ENCODE measurements around the gene SCAI.

SCAI gene

GRCh38 chr9:125088752-125089151 lies 54.6 kb downstream of the SCAI start:
- TF ChIP-seq CEBPB (IDR thresholded peaks at IDR 0.05) (no peak), EGR1 (IDR thresholded peaks at IDR 0.05) (no peak), REST (IDR thresholded peaks at IDR 0.05; ENCODE audit: low read depth) (no peak), EP300 (IDR thresholded peaks at IDR 0.05; ENCODE audit: borderline replicate concordance) (no peak), NFIC (IDR thresholded peaks at IDR 0.05) (no peak), ZBTB7A (IDR thresholded peaks at IDR 0.05; ENCODE audit: low read depth) (no peak), MAX (IDR thresholded peaks at IDR 0.05) (no peak), TCF12 (IDR thresholded peaks at IDR 0.05; ENCODE audit: low read depth) (no peak), TAF1 (IDR thresholded peaks at IDR 0.05; ENCODE audit: low read depth) (no peak), YY1 (IDR thresholded peaks at IDR 0.05; ENCODE audit: low read depth) (no peak)
- TF ChIP-seq, protein P1, sequence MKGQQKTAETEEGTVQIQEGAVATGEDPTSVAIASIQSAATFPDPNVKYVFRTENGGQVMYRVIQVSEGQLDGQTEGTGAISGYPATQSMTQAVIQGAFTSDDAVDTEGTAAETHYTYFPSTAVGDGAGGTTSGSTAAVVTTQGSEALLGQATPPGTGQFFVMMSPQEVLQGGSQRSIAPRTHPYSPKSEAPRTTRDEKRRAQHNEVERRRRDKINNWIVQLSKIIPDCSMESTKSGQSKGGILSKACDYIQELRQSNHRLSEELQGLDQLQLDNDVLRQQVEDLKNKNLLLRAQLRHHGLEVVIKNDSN (IDR thresholded peaks at IDR 0.05), result no peak

- TF ChIP-seq, protein P1 (IDR thresholded peaks at IDR 0.05), result no peak
- TF ChIP-seq FOXM1 (IDR thresholded peaks at IDR 0.05; ENCODE audit: borderline replicate concordance, low read depth), result no peak
- no peak for TF ChIP-seq TAF1 (IDR thresholded peaks at IDR 0.05; ENCODE audit: low read depth)
- no peak for TF ChIP-seq YY1 (IDR thresholded peaks at IDR 0.05; ENCODE audit: low read depth)
- TF ChIP-seq TEAD4 (IDR thresholded peaks at IDR 0.05), result no peak
- no peak for TF ChIP-seq CEBPB (IDR thresholded peaks at IDR 0.05)
Observed at GRCh38 chr9:125085703-125086477, 57.4 kb downstream of the SCAI start.

GRCh38 chr9:125079931-125080330 lies 63.4 kb downstream of the SCAI start:
- no peak for TF ChIP-seq YY1 (IDR thresholded peaks at IDR 0.05; ENCODE audit: low read depth)
- no peak for TF ChIP-seq TCF12 (IDR thresholded peaks at IDR 0.05; ENCODE audit: low read depth)
- TF ChIP-seq REST (IDR thresholded peaks at IDR 0.05; ENCODE audit: low read depth), result no peak
- no peak for TF ChIP-seq RAD21 (IDR thresholded peaks at IDR 0.05; ENCODE audit: low read depth)
- TF ChIP-seq TEAD4 (IDR thresholded peaks at IDR 0.05), result no peak
- no peak for TF ChIP-seq ZBTB7A (IDR thresholded peaks at IDR 0.05; ENCODE audit: low read depth)
- no peak for TF ChIP-seq EP300 (IDR thresholded peaks at IDR 0.05; ENCODE audit: borderline replicate concordance)
- TF ChIP-seq NFIC (IDR thresholded peaks at IDR 0.05), result no peak
- TF ChIP-seq CREB1 (IDR thresholded peaks at IDR 0.05; ENCODE audit: low read depth), result no peak
- TF ChIP-seq, protein P1 (IDR thresholded peaks at IDR 0.05), result no peak
- TF ChIP-seq FOXM1 (IDR thresholded peaks at IDR 0.05; ENCODE audit: borderline replicate concordance, low read depth), result no peak
- no peak for TF ChIP-seq TAF1 (IDR thresholded peaks at IDR 0.05; ENCODE audit: low read depth)
- TF ChIP-seq CEBPB (IDR thresholded peaks at IDR 0.05), result no peak
- TF ChIP-seq EGR1 (IDR thresholded peaks at IDR 0.05), result no peak
- TF ChIP-seq MAX (IDR thresholded peaks at IDR 0.05), result no peak

DNA sequence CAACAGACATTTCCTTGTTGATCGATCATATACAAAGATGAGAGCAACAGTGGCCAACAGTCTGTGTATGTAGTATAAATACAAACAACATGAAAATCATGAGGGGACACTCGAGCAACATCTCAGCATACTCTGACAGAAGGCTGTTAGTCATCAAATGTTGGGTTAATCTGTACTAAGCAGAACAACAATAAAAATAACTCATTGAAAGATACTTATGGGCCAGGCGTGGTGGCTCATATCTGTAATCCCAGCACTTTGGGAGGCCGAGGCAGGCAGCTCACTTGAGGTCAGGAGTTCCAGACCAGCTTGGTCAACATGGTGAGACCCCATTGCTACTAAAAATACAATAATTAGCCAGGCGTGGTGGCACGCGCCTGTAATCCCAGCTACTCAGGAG lies 67.3 kb downstream of the SCAI start:
- TF ChIP-seq REST (IDR thresholded peaks at IDR 0.05; ENCODE audit: low read depth), result no peak
- TF ChIP-seq TAF1 (IDR thresholded peaks at IDR 0.05; ENCODE audit: low read depth), result no peak
- no peak for TF ChIP-seq FOXM1 (IDR thresholded peaks at IDR 0.05; ENCODE audit: borderline replicate concordance, low read depth)
- no peak for TF ChIP-seq TEAD4 (IDR thresholded peaks at IDR 0.05)
- TF ChIP-seq YY1 (IDR thresholded peaks at IDR 0.05; ENCODE audit: low read depth), result no peak
- no peak for TF ChIP-seq MAX (IDR thresholded peaks at IDR 0.05)
- TF ChIP-seq EGR1 (IDR thresholded peaks at IDR 0.05), result no peak
- TF ChIP-seq RAD21 (IDR thresholded peaks at IDR 0.05; ENCODE audit: low read depth), result no peak
- TF ChIP-seq ZBTB7A (IDR thresholded peaks at IDR 0.05; ENCODE audit: low read depth), result no peak
- no peak for TF ChIP-seq EP300 (IDR thresholded peaks at IDR 0.05; ENCODE audit: borderline replicate concordance)
- TF ChIP-seq CREB1 (IDR thresholded peaks at IDR 0.05; ENCODE audit: low read depth), result no peak
- TF ChIP-seq, protein P1 (IDR thresholded peaks at IDR 0.05), result no peak

All from Ishikawa (cell line).